BE2C (cell line): Measurements from ENCODE around the gene FBXW11.

Experiments used
- DNase-seq: peaks from one replicate; pipeline ENCODE4 v3.0.0-alpha.2; 2020
- H3K27me3 ChIP-seq: fragments of 250-450 bp; sonication (Bioruptor Pico); 2 replicates; pipeline ENCODE4 v1.5.1; 2020; ENCODE audit warnings: mild to moderate bottlenecking
- H3K36me3 ChIP-seq: fragments of 250-450 bp; sonication (Bioruptor Pico); 2 replicates; pipeline ENCODE4 v1.5.1; 2020; ENCODE audit warnings: mild to moderate bottlenecking
- H3K4me1 ChIP-seq: fragments of 250-450 bp; sonication (Bioruptor Pico); 2 replicates; pipeline ENCODE4 v1.5.1; 2020
- H3K4me3 ChIP-seq: 2 replicates; pipeline ENCODE4 v1.5.1; 2011; ENCODE audit warnings: low read depth, low read length
- H3K9me3 ChIP-seq: fragments of 250-450 bp; sonication (Bioruptor Pico); 2 replicates; pipeline ENCODE4 v1.5.1; 2020
- CTCF ChIP-seq: IDR thresholded peaks from 2 replicates; pipeline ENCODE4 v1.5.1; 2012; ENCODE audit warnings: mild to moderate bottlenecking, low read depth, low read length

FBXW11 gene

GRCh38 chr5:171997011-171997410 is 9.4 kb downstream of the FBXW11 start:
- no peak for DNase-seq
- Histone ChIP-seq H3K4me1 (no peaks in the 10 kb centered on the region), H3K27me3 (no peaks in the 10 kb centered on the region), H3K4me3 (no peak overlapping the region), H3K9me3 (no peaks in the 10 kb centered on the region), H3K36me3 (peaks cover 4% of the 10 kb centered on the region)
- TF ChIP-seq CTCF: no peak

DNA sequence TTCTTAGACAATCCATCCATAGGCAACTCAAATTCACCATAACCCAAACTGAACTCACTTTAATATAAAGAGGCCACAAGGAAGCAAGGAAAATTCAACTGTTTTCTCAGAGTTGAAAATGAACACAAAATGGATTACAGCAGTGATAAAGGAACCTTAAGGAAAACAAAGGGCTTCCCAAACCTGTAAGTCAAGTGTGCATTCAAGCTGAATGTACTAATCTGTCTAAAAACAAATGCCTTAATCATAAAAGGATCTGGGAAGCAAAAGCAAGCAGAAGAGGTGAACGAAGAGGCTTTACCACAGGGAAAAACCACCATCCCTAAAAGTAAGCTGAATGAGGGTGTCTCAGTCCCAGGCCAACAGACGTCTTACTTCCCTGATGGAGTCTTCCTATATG is 13.6 kb downstream of the FBXW11 start:
- H3K4me1 ChIP-seq: no peaks in the 10 kb centered on the region
- H3K27me3 ChIP-seq: no peaks in the 10 kb centered on the region
- no peaks in the 10 kb centered on the region for H3K9me3 ChIP-seq
- no peak overlapping the region for H3K4me3 ChIP-seq
- peaks cover 4% of the 10 kb centered on the region for H3K36me3 ChIP-seq
- TF ChIP-seq CTCF: no peak
- no peak for DNase-seq

DNA sequence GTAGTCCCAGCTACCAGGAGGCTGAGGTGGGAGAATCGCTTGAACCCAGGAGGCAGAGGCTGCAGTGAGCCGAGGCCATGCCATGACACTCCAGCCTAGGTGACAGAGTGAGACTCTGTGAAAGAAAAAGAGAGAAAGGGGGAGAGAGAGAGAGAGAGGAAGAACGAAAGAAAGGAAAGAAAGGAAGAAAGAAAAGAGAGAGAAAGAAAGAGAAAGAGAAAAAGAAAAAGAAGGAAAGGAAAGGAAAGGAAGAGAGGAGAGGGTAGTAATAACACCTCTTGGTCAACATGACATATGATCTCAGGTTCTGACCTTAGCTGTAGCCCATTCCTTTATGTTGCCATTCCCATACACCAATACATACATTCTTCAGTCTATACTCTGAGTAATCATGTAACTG is 14.1 kb downstream of the FBXW11 start:
- no peak for DNase-seq
- no peaks in the 10 kb centered on the region for H3K27me3 ChIP-seq
- H3K4me1 ChIP-seq: no peaks in the 10 kb centered on the region
- peaks cover 4% of the 10 kb centered on the region for H3K36me3 ChIP-seq
- no peaks in the 10 kb centered on the region for H3K9me3 ChIP-seq
- no peak for TF ChIP-seq CTCF
- no peak overlapping the region for H3K4me3 ChIP-seq

DNA sequence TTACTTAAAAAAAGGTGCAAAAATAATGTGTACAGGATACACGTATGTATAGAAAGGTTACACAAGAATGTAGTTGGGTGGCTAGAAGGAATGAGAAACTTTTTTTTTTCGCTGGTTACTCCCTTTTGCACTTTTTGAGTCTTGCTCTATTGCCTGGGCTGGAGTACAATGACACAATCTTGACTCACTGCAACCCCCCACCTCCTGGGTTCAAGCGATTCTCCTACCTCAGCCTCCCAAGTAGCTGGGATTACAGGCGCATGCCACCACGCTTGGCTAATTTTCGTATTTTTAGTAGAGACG is 15.8 kb downstream of the FBXW11 start:
- H3K4me1 ChIP-seq: no peaks in the 10 kb centered on the region
- no peaks in the 10 kb centered on the region for H3K27me3 ChIP-seq
- no peak overlapping the region for H3K4me3 ChIP-seq
- no peak for DNase-seq
- no peaks in the 10 kb centered on the region for H3K9me3 ChIP-seq
- TF ChIP-seq CTCF: no peak
- H3K36me3 ChIP-seq: peaks cover under 1% of the 10 kb centered on the region; the same call in 1 of the 2 replicates

- Histone ChIP-seq H3K4me3 (no peak overlapping the region), H3K36me3 (no peaks in the 10 kb centered on the region), H3K27me3 (no peaks in the 10 kb centered on the region), H3K4me1 (no peaks in the 10 kb centered on the region), H3K9me3 (no peaks in the 10 kb centered on the region)
- DNase-seq: no peak
- TF ChIP-seq CTCF: no peak
These were observed 16.3 kb downstream of the FBXW11 start for GRCh38 chr5:171989946-171990712.

DNA sequence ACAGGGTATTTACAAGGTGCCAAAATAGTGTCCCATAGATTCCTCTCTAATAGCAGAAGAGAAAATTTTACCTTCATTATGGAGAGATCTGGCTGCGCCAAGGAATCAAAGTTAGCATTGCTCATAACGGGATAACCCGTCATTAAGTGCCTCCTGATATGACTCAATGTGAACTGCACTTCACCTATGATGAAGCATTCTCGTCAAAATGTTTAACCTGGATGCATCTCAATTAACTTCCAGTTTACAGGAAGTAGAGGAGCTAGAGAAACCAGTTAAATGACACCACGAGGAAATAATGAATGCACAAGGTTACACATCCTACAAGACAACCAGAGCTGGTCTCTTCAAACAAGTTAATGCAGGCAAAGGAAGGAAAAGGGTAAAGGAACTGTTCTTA is 17.2 kb downstream of the FBXW11 start:
- Histone ChIP-seq H3K9me3 (no peaks in the 10 kb centered on the region), H3K27me3 (no peaks in the 10 kb centered on the region), H3K36me3 (0 out of 2 replicates have a peak, but pooled peaks cover under 1% of the 10 kb centered on the region), H3K4me3 (no peak overlapping the region), H3K4me1 (no peaks in the 10 kb centered on the region)
- TF ChIP-seq CTCF: no peak
- DNase-seq: no peak
